ENCODE measurements around the gene AIG1.
"Not testable (repeated sequence)": the region's sequence is repeated elsewhere in the genome, so short reads cannot be mapped to it uniquely, and the experiment has no call there.

Gene AIG1

DNA sequence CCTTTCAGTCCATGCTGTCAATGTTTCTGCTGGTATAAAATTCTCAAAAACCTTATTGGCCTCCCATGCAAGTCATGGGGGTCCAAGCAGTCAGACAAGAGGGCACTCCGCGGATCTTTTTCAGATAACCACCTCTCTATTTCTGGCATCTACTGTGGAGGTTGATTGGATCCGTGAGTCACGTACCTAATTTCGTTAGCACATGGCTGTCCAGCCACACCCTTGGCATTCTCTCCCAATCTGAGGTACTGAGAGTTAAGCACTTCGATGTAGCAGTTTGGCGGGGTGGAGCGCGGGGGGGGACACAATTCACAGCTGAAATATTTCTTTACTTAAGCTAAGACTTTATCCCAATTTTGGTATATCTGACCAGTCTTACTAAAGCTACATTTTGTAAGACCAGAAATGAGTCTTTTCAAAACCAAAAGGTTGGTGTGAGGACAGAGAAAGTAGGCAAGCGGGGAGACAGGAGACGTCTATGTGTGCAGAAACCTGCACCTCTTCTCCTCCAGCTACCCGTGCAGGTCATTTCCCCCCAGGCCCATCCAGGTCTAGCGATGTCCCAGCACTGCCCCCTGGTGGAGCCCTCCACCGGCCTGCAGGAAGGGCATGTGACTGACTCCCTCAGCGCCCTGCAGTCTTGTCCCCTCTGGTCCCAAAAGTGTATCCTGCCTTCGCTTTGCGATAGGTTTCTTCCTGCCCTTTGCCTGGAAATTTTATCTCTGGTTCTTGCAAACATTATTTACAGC lies 276.7 kb downstream of the AIG1 start:
- no peak for DNase-seq

DNA sequence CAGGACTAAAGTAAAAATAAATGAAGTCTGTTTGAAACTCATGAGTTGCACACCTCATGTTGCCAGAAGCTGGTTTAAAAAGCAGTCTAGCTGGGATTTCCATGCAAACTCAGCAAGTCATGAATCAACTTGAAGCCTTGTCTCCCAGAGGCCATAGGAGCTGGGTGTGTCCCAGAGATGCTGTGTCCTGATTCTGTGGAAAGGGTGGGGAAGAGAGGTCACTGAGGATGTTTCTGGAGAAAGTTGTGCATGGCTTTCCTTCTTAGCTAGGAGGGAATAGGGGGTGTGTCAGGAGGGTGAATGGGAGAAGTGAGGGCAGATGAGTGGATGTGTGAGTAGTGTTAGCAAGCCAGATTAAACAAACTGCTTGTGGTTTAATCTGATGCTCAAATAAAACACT lies 278.5 kb downstream of the AIG1 start:
- no peak for DNase-seq

DNA sequence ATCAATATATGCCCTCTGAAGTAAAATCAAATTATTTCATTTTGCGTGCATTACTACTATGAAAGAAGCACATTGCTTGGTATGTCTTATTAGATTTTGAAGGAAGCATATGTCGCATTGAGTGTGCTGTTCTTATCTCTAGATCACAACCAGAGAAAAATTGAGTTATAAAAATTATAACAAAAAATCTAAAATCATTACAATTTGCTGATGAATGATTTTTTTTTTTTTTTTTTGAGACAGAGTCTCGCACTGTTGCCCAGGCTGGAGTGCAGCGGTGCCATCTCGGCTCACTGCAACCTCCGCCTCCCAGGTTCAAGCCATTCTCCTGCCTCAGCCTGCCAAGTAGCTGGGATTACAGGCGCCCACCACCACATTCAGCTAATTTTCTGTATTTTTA lies 284.8 kb downstream of the AIG1 start:
- not testable (repeated sequence) for DNase-seq

DNA sequence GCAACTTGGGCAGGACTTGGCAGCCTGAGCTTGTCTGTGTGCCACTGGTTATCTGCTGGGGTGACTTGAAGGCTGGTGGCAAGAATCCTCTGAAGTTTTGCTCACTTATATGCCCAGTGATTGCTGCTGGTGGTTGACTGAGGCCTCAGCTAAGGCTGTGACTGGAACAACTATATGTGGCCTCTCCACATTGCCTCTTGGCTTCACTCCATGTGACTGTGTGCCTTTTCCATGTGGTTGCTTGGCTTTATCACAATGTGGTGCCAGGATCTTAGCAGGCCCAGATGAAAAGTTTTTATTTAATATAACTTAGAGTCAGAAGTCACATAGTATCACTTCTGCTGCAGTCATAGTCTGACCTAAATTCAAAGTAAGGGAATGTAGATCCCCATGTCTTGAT lies 285.3 kb downstream of the AIG1 start:
- DNase-seq: no peak

DNA sequence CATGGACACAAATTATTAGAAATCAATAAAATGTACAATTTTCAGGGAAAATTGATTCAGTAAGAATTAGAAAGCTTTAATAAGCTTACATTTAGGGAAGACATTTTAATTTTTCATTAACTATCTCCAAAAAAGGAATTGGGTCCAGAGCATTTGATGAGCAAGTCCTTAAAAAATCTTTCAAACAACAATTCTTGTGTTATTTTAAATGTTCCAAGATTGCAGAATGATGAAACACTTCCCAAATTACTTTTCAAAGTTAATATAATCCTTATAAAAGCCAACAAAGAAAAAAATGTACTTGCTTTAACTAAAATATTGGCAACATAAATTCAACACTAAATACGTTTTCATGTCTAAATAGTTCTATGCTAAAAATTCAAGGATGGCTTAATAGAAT lies 287.8 kb downstream of the AIG1 start:
- no peak for DNase-seq

DNA sequence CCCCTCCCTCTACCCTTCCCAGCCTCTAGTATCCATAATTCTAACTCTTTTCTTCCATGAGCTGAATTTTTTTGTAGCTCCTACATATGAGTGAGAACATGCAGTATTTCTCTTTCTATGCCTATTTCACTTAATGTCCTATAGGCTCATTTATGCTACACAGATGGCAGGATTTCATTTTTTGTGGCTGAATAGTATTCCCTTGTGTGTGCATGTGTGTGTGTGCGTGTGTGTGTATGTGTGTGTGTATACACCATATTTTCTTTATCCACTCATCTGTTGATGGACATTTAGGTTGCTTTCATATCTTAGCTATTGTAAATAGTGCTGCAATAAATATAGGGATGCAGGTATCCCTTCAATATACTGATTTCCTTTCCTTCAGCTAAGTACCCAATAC lies 288.8 kb downstream of the AIG1 start:
- no peak for DNase-seq

DNA sequence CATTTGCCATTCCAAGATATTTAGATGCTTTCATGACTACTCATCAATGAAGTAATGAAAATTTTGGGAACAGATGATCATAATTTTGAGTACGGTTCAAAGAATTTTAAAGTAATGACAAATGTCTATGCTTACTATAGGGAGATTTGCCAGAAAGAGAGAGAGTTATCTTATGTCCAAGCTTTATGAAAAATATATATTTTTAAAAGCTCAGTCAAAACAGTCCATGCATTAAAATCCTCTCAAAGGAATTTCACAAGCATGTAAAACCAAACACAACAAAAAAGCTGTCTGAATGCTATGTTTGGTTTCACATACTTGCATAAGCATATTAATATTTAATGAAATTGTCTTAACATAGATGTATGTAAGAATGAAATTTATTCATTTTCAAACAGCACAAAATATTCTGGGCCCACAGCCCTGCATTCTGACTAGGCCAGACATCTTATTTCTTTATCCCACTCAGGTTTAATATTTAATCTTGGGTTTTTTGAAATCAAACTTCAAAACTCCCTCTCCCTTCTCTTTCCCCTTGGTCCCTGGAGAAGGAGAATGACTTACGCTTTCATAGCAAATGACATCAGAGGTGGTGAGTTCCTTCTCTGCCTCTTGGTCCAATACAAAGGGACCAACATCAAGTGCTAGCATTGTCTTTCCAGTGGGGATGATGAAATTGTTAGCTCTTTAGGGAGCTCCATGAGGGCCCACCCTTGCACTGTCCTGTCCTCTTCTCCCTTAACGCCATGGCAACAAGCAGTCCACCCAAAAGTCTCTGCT lies 295.6 kb downstream of the AIG1 start:
- DNase-seq: no peak

DNA sequence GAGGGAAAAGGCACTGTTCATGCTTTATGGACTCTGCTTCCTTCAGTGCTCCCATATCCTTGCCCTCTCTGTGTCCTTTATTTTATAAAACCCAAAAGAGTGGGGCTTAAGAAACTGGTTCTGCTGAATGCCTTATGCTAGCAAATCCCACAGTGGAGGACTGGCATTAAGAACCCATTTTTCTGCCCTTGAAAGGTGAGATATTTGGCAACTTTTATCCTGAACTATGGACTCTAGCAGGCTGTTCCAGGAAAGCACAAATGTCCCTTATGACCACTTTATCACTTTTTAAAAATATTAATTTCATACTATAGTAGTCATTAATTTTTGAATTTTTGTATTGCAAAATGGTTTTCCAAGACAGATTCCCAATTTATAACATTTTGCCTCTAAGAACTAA lies 296.5 kb downstream of the AIG1 start:
- DNase-seq: no peak

DNA sequence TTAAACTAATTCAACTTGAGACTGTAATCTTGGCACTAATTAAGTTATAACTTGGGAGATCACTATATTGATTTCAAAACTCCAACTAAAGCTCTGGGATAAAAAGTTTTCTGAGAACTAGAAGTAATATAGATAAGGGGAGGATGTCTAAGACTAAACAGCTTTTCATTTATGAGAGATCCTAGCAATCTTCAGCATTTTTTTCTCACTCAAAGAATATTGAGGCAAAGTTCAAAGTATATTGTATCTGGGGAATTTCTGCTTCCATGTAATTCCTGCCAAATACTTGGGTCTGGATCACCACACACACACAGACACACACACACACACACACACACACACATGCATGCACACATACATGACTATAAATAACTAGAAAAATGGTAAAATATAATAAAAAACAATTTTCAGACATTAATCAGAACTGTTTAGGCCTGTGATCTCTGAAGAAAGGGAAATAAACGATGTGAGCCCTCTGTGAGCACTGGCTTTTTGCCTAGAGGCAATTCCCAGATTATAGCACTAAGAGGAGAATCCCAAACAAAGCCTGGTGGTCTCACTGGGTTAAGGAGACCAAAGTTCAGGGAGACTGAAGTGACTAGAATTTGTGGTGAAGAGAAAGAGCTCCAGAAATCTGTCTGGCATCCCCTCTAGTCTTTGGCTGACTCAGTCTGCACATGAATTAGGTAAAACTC lies 297.0 kb downstream of the AIG1 start:
- DNase-seq: no peak

DNA sequence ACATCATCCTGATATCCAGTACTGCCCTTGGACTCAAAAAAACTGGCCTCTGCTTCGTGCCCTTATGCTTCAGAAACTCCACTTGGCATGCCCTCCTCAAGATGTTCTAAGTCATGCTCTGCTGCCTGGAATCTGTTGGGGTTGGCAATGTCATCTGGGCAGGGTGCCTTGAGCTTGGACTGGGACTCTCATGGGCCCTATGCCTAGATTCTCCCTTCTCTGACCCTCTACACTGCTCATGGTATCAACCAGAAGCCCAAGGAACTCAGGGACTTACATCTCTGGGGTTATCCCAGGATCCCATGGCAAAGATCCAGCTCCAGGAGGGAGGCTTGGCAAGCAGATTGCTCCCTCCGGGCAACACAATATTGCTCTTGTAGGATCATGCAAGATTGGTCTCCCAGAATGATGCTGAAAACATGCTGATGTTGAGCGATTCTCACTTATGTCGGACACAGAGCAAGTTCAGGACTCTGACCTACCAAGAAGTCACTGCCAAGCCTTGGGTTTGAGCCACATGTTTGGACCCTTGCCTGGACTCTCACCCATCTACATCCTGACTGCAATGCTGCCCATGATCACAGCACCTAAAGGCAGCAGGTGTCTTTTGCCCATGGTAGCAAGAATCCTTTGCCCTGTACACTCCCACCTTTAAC lies 301.0 kb downstream of the AIG1 start:
- DNase-seq: no peak

DNA sequence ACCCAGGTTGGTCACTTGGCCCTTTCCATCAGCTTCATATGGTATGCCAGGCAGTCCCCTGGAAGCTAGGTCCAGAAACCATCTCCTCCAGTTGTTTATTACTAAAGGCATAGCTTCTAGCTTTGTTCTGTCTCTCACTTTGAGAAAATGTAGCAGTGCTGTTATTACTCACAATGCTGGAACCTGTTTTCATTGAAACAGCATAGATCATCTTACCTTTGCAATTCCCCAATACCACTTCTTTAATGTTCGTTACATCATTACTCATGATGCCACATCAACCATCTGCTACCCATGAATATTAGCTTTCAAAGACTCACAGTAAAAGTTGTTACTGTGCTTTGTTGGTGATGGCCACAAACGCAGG lies 301.5 kb downstream of the AIG1 start:
- DNase-seq: no peak

DNA sequence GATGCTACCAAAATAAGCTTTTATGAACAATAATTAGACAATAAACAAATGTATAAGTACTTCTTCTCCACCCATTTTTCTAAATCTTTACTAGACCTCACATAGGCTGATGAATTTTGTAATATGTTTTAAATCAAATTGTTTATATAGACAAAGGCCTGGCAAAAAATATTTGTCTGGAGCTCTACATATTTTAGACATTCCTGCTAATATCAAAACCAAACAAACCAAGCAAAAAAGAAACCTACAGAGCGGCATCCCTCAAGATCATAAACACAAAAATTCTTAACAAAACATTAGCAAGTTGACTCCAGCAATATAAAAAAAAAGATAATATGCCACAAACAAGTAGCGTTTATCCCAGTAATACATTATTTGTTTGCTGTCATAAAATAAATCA lies 302.6 kb downstream of the AIG1 start:
- no peak for DNase-seq

DNA sequence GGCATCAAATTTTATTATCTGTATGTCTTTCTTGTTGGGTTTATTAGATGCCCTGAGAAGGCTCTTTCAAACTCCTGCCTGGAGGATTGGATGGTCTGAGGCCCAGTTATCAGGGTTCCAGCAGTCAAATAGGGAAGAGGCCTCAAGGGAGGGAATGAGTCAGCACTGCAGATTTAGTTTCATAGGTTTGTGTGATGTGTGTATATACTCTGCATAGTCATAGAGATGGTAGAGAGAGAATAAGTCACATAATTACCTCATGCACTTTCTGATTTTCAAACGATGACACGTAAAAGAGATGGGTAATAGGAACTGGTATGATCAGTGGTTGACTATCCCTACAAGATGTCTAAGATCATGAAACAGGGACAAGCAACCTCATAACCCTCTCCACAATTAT lies 307.7 kb downstream of the AIG1 start:
- no peak for DNase-seq

DNA sequence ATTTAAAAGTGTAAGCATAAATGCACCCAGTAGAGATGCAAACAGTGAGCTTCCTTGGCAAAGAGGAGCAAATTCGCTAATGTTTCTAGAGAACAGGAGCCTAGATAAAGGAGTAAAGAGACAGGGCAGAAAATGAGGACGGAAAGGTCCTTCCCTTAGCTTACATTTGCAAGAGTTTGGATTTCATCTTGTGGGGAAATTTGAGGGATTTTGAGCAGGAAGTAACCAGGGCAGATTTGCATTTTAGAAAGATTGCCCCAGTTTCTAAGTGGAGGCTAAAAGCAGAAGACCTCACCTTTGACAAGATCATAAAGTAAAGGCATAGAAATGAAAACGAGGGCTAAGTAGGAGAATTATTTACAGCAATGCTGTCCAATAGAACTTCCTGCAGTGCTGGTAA lies 309.3 kb downstream of the AIG1 start:
- DNase-seq: no peak

DNA sequence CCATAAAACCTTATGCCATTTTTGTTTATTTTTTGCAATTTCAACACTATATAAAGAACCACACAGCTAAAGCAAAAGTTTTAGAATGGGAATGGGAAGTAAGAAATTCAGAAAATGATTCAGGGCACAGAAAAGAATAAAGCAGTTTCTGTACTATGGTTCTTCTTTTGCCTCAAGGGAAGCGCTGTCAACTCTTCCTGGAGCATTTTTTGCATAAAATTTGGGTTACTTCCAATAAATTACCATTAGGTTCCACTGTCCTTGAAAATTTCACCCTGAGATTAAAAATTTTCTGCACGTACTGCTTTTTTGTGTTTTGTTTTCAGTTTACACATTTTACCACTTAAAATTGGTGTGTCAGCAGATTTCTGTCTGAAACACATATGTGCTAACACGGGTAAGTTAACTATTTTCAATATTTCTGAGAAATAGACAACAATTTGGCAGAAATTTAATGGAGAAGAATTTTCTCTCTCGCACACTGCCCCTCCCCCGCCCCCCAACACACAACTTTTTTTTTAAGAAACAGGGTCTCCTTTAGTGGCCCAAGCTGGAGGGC lies 310.2 kb downstream of the AIG1 start:
- no peak for DNase-seq

DNA sequence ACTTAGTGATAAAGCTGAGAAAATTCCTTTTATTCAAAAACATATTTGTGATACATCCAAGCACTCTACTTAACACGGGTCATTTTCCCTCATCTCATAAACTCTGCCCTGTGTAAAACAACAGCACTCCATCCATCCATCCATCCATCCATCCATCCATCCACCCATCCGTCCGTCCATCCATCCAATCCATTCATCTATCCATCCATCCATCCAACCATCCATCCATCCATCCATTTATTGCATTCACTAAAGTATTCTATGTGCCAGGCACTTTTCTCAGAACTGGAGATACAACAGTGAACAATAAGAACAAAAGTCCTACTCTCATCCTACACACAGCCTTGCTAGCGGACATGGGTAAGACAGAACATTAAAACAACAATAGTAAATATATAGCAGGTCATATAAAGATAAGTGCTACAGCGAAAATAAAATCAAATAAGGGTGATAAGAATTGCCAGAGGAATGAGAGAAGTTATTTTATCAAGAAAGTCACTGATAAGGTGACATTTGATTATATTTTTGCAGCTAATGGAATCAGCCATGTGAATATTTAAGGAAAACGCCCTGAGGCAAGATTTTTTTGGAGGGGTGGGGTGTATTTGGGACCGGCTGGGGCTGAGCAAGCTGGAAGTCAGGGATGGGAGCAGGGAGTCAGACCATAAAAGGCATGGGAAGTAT lies 311.7 kb downstream of the AIG1 start:
- no peak for DNase-seq

DNA sequence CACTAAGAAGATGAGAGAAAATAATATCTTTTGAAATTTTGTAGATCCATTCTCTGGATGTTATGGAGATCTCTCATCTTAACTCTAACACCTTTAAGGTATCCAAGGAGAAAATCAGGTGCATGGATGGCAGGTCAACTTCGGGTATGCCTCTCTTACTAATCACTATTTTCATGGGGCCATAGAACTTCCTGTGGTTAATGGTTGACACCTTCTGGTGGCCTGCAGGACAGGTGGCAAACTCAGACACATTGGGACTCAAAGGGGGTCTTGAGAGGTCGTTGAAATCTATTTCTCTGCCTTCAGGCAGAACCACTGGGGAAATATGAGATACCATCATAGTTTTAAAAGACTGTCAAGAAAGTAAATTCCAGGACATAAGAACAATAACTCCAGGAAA lies 313.3 kb downstream of the AIG1 start:
- no peak for DNase-seq

DNA sequence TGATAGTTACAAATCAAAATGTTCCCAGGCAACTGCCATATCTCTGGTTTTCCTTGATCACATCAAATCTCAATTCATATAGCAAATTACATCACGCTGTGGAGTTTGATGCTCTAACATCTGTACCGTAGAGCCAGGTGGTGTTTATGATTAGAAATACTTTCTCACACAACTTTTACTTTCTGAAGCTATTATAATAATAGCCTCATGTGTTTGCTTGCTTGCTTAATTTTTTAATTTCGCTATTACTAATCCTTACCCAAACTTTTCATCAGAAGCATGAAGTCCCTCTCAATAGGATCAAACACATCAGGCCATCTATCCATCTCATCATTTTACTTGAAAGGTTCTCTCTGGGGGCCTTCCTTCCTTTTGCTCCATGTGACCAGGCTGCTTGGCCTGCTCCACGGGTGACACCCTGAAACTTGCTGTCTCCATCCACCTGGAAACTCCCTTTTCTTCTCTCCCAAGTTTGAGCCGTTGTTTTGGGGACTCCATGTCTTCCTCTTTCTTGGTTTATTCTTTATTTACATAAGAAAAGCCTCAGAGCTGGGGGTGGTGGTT lies 314.4 kb downstream of the AIG1 start:
- DNase-seq: no peak

DNA sequence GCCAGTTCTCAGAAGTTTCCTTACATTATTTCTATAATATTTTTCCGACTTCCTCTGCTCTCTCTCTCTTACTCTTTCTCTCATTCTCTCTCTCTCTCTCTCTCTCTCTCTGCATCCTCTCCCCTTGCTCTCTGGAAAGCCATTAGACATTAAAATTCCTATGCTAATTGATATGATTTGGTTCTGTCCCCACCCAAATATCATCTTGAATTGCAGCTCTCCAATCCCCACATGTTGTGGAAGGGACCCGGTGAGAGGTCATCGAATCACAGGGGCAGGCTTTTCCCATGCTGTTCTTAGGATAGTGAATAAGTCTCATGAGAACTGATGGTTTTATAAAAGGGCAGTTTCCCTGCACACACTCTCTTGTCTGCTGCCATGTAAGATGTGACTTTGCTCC lies 315.7 kb downstream of the AIG1 start:
- DNase-seq: no peak

DNA sequence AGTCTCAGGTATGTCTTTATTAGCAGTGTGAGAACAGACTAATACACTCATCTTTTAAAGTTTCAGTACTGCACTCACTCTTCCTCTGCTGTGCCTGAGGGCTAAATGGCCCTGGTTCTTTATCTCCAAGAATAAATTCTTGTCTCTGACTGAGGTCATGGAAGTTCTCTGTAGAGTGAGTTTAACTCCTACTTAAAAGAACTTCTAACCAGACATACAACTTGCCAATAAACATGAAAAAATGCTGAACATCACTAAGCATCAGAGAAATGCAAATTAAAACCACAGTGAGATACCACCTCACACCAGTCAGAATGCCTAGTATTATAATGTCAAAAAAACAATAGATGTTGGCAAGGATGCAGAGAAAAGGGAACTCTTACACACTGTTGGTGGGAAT lies 316.2 kb downstream of the AIG1 start:
- DNase-seq: no peak

DNA sequence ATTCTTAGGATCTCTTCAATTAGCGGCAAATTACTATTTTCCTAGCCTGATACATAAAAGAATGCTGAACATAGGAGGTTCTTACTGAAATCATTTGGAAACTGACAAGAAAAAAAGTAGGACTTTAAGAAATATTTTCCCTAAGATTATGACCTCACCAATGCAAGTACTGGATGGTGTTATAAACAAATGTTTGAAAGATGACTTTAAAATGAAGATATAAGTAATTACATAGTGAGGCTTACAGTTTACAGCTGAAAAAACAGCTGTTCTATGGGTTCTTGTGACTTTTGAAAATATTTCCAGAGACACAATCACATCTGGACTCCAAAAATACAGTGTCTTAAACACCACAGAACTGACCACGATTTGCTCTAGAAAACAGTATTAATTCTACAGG lies 324.9 kb downstream of the AIG1 start:
- DNase-seq: no peak

DNA sequence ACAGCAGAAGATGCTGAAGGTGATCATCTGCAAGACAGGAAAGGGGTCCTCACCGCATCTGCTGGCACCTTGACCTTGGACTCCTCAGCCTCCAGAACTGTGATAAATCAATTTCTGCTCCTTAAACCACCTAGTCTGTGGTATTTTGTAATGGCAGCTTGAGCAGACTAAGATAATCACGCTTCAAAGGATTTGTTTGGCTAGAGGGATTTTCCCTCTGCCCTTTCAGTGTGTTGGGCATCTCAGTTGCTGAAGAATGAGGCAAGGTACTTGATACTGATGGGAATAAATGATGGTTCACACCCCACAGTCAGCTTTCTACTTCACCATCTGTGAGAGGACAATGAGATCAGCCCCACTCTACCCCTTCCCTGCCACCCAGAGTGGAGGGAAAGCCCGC lies 329.6 kb downstream of the AIG1 start:
- DNase-seq: no peak

All from GOT3 (cell line).